HuH-7 (cell line): Measurements from ENCODE around the gene PDE6D.
"Not testable (repeated sequence)": the region's sequence is repeated elsewhere in the genome, so short reads cannot be mapped to it uniquely, and the experiment has no call there.

Experiments used
- DNase-seq: peaks from one replicate; pipeline ENCODE4 v3.0.0; 2011; ENCODE audit warnings: low spot score

PDE6D gene

DNA sequence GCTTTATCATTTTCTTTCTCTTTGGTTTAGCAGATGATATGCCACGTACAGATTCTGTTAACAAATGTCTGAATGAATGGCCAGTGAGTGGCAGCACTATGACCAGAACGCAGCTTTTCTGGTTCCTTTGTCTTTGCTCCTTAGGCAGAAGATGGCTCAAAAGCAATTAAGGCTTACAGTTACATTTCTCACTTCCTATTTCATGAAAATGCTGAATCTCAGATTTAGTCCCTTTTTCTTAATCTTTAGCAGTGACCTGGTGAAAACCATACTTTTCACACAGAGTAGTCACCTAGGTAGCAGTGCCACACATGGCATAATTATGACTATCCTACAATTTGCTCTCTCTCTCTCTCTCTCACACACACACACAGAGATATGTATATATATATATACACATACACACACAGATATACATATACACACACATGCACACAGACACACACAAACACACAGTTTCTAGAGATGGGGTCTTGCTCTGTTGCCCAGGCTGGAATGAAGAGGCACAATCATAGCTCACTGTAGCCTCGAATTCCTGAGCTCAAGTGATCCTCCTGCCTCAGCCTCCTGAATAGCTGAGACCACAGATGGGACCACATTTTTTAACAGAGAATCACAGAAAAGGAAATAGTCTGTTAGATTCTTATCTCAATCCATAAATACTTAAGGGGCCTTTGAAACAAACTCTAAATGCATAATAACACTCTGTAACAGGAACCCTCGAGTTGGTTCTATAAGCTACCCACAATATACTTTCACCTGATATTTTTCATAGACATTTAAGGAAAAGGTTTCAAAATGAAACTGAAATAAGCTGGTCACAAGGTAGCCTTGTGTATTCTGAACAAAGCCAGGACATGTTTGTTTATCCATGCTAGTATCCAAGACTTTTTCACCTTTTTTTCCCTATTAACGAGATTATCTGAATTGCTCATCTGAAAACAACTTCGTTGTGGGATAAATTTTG is 11.6 kb downstream of the PDE6D start:
- DNase-seq, result no peak

DNA sequence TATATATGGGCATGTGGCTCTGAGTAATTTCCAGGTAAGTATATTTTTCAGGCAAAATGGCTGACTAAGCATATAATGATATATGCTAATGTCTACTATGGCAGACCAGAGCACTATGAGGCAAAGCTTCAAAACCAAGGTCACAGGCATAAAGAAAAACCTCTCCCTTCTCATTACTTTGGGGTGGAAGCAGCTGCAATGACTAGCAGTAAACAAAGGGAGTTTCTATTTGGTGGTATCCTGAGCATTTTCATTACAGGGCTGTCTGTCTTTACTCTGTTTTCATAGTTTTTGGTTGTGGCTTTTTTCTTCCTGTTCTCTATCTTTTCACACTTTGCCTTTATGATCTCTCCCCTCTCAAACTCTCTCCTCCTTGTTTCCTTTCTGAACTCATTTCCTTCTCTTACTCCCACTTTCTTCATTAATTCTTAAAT is 15.6 kb downstream of the PDE6D start:
- no peak for DNase-seq

DNA sequence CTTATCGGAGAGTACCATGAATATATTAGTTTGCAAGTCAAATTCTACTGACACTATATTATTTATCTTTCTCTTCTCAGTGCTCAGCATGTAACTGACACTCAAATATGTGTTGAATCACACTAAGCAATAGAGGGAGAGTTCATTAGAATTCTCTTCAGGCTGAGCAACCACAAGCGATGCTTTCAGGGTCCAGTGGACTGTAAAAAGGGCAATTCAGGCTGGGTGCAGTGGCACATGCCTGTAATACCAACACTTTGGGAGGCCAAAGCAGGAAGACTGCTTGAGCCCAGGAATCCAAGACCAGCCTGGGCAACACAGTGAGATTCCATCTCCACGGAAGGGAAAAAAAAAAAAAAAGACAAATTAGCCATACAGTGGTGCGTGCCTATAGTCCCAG is 16.3 kb downstream of the PDE6D start:
- no peak for DNase-seq

DNA sequence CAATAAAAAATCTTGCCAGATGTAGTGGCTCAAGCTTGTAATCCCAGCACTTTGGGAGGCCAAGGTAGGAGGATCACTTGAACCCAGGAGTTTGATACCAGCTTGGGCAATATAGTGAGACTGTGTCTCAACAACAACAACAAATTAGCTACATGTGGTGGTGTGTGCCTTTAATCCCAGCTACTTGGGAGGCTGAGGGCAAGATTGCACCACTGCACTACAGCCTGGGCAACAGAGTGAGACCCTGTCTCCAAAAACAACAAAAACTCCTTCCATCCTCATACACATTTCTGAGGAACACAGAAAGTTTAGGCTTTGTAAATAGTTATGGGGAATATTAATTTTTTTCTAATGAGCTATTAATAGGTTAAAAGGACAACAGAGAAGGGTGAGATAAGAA is 17.0 kb downstream of the PDE6D start:
- DNase-seq, result no peak

DNA sequence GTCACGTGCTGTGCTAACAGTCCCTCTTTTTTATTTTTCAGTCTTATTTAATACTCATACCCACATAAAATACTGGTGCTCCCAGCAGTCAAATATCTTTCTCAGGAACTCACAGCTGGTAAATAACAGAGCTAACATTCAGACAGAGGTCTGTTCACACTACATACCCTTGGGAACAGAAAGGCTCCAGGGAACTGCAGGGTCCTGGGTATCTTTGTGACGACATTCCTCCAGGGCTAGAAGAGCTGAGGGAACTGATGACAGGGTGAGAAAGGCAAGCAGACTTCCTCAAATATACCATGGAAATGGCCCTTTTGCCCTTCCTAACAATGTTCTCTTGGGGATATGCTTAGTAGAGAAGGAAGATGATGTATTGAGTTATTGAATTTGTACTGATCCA is 19.3 kb downstream of the PDE6D start:
- DNase-seq, result no peak

DNA sequence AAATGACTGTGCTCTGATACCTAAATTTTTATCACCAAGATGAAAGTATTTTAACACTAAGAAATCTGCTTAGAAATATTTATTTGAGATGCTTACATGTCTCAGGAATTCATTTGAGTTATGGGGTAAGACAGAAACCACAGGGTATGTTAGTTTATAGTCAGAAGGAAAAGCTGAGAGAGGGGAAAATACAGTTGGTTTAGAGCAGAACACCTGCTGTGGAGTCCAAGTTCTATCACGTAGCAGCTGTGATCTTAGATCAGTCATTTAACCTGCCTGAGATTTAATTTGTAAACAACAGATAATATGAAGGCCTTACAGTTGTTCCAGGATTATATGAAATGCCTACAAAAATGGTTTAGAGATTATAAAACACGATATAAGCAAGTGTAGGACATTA is 29.0 kb downstream of the PDE6D start:
- DNase-seq, result no peak

DNA sequence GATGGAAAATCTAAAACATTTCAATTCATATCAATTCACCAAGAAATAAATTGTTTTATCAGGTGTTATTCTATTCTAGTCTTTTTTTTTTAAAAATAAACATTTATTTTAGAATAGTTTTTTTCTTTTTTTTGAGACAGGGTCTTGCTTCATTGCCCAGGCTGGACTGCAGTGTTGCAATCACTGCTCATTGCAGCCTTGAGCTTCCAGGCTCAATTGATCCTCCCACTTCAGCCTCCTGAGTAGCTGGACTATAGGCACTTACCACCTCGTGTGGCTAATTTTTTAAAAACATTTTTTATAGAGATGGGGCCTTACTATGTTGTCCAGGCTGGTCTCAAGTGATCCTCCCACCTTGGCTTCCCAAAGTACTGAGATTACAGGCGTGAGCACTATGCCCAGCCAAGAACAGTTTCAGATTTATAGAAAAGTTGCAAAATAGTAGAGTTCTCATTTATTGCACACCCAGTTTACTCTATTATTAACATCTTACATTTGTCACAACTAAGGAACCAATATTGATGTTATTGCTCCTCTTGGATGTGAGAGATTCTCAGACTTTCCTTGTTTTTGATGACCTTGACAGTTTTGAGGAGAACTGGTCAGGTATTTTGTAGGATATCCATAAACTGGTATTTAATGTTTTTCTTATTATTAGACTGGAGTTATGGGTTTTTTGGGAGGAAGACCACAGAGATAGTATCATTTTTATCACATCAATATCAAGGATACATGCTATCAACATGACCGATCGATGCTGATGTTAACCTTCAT is 29.9 kb downstream of the PDE6D start:
- no peak for DNase-seq

DNA sequence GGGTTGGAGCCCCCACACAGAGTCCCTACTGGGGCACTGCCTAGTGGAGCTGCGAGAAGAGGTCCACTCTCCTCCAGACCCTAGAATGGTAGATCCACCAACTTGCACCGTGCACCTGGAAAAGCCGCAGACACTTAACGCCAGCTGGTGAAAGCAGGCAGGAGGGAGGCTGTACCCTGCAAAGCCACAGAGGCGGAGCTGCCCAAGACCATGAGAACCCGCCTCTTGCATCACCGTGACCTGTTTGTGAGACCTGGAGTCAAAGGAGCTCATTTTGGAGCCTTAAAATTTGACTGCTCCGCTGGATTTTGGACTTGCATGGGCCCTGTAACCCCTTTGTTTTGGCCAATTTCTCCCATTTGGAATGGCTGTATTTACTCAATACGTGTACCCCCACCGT is 32.1 kb downstream of the PDE6D start:
- DNase-seq, result not testable (repeated sequence)

DNA sequence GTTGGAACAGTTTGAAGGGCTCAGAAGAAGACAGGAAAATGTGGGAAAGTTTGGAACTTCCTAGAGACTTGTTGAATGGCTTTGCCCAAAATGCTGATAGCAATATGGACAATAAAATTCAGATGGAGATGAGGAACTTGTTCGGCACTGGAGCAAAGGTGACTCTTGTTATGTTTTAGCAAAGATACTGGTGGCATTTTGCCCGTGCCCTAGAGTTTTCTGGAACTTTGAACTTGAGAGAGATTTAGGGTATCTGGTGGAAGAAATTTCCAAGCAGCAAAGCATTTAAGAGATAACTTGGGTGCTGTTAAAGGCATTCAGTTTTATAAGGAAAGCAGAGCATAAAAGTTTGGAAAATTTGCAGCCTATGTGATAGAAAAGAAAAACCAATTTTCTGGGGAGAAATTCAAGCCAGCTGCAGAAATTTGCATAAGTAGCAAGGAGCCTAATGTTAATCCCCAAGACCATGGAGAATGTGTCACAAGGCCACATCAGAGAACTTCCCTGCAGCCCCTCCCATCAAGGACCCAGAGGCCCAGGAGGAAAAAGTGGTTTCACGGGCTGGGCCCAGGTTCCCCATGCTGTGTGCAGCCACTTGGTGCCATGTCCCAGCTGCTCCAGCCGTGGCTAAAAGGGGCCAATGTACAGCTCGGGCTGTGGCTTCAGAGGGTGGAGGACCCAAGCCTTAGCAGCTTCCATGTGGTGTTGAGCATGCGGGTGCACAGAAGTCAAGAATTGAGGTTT is 32.8 kb downstream of the PDE6D start:
- not testable (repeated sequence) for DNase-seq

DNA sequence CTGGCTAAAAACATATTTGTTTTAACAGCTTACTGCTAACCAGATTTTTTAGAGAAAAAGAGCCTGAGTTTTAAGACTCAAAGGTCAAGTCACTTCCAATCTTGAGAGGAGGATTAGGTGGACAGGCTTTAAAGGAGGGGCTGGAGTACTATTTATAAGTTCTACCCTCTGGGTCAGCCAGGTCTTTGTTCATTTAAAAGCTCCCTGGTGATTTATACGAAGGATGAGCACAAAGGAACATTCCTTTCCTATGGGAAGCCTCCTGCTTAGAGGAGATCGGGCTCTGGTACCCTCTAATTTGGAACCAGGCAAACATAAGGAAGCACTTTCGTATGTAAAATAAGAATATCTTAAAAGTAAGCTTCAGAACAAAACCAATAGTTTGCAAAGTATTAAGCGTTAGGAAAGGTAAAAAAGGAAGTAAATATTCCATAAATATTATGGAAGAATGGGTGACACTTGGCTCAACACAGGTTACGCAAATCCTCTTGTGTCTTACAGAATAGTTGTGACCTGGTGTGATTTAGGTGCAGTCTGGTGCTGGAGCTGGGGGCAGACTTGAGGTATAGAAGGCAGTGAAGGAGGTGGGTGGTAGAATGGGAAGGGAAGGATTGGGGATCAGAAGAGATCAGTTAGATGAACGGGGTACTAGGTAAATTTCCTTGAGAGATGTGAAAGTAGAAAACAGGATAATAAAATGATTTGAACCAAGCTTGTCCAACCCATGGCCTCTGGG is 35.6 kb downstream of the PDE6D start:
- no peak for DNase-seq

DNA sequence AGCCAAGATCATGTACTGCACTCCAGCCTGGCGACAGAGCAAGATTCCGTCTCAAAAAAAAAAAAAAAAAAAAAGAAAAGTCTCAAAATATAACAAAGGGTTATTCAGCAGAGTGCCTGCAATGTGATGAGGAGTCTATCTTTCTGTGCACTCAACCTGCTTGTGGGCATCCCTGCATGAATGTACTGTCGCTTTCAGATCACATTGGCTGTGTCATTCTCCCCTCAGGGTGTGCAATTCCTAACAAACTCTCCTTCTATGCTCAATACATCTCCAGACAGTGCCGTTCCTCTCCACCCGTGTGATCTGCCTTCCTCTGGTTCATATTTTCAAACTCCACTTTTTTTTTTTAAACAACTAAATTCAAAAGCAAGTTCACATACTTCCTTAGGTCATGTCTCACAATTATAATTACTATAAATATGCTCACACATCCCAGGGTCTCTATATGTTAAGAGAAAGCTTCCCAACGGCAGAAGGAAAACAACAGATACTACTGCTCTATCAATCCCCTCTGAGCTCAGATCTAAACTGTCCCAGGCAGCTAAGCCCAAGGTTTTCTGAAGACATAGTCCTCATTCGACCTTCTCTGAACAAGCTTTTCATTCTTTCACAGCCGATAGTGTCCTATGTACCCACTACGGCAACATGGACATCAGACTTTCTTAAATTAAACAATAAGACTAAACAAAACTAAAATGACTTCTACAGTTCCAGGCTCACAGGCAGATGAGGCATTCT is 37.5 kb downstream of the PDE6D start:
- DNase-seq, result no peak

DNA sequence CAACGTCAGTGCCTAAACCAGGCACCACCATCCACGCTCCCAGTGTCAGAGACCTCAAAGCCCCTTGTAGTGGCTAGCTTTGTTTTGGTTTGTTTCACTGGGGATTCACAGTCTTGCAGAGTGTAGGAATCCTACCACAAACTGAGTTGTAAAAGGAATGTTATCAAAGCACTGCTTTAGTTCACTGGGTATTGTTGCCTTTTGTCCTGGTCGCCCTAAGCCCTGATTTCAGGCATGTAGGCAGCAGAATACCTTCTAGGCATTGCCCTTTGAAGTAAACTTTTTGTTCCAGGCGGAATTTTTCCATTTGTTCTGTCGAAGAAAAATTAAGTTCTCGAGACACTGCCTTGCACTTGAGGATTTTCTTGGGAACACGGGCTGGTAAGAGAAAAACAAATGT is 43.3 kb downstream of the PDE6D start:
- DNase-seq, result no peak

DNA sequence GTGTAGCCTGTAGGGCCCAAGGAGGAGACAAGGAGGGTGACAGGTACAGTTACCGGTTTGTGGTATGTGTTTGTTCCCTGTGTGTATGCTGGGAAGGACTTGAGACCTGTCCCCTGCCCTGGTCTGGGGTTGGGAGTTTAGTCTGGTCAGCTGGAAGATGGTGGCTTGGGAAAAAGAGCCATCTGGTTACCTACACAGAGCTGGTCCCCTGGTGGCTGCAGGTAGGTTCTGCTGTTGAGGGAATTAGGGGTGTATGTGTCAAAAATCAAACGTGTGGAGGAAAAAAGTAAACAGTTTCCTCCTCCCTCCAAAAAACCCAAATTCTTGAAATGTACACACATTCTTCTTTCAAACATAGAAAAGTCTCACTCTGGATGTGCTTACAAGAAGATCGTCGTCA is 48.5 kb downstream of the PDE6D start:
- DNase-seq, result no peak

DNA sequence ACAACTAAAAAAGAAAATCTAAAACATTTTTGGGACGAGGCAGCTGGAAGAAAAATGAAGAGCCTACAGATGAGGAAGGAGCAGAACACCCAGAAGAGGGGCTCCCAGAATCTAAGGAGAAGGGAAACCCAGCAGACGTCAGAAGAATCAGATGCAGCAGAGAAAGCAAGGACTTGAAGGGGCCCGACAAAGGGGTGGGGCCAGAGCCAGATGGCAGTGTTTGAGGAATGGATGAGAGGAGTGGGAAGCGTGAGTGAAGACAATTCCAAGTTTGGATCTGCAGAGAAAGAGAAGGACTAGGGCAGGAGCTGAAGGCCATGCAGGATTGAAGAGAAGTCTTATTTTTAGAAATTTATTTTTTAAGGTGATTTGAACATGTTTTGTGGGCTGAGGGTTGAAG is 53.5 kb downstream of the PDE6D start:
- no peak for DNase-seq

DNA sequence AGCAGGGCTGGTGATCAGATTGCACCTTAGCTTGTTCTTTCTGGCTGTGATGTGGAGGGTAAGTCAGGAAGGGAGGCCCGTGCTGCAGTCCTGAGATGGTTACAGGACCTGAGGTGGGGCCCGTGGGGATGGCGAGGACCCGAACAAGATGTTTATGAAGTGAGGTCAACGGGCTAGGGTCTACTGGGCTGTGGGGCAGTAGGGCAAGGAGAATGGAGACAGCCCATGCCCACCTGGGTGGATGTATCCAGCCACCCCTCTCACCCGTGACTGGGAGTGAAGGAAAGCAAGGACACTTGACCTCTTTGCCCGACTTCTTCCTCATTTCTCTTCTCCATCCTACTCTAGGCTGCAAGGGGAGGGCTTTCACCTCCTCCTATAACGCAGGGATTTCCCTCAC is 54.8 kb downstream of the PDE6D start:
- DNase-seq, result no peak

DNA sequence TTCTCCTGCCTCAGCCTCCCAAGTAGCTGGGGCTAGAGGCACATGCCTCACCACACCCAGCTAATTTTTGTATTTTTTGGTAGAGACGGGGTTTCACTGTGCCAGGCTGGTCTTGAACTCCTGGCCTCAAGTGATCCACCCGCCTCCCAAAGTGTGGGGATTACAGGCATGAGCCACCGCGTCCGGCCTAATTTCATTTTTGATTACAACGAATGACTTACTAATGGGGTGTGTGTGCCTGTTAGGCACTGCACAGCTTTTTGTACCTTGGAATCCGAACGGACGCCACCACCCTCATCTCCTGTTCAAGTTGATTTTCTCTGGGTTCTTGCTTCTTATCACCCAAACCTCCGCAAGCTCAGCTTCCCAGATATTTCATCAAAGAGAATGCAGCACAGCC is 55.6 kb downstream of the PDE6D start:
- DNase-seq, result no peak

DNA sequence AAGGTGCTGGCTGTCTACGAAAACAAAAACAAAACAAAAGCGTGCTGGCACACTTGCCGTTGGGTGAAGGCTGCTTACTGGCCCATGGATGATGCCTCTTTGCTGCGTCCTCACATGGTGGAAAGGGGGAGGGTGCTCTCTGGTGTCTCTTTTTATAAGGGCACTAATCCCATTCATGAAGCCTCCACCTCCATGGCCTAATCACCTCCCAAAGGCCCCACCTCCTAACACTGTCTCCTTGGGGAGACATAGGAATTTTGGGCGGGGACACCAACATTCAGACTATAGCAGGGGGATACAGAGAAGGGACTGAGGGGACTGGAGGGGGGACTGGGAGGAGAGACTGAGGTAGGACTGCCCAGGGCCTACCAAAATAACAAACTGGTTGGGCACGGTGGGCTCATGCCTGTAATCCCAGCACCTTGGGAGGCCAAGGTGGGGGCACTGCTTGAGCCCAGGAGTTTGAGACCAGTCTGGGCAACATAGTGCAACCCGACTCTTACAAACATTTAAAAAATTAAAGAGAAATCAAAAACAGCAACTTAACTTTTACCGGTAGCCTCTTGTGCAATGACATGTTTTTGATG is 58.3 kb downstream of the PDE6D start:
- no peak for DNase-seq

DNA sequence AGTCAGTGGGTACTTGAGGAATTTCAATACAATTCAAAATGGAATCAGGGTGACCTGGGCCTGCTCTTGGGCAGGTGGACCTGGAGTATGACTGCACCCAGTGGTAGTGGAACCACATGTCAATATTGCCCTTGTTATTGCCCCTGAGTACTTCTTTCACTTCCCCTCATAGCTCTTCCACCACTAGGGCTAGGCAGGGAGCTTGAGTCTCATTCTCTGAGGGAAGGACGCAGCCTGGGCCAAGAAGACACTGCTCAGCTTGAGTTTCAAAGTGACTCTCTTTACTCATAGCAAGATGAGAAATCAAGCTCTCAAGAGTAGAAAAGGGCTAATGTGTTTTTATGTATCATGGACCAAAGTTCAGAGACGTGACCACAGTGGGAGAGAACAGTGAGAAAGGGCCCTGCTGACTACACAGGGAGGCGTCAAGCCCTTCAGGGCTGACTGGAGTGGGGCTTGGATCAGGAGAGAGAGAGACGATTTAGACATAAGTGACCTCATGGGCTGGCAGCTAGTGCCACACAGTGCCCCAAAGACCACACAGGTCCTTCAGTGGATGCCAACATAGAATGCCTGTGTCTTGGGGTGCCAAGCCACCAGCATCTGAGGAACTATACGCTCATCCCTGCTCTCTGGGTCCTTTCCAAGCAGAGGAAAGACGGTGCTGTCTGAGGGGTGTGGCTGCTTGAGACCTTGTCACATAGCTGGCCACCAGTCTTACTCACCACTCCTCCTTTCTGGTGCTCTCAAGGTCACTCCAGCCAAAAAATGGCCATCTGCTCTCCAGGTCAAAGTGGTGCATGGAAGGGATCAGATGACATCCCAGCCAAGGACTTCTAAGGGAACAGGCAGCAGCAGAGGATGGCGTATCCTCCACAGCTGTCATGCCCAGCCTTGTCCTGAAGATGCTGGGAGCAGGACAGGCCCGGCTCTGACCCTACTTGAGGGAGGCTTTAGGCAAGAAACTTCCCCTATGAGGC is 59.8 kb downstream of the PDE6D start:
- no peak for DNase-seq

DNA sequence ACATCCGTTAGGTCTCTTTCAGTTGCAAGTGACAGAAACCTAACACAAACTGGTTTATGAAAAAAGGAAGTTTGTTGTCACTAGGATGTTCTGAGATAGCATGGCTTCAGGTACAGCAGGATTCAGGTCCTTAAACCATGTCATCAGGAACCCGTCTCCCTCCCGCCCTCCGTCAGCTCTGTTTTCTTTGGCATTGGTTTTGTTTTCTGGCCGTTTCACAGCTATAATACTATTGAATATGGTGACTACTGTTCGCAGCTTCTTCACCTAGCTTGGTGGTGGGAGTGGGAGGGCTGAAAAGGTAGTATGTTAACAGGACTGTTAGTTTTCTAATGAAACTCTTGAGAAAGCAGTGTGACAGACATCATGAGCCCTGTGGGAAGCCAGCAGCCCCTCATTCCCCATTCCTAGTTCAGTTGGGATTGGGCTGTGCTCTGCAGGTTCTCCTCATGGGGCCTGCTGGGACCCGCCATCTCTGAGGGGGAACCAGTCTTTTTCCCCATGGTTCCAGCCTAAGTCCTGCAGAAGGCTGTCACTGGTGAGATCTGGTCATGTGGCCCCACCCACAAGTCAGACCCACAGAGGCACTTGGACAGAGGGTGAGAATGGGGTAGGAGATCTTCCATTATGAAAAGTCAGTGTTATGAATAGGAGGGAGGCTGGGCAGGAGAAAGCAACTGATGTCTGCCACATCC is 60.6 kb downstream of the PDE6D start:
- no peak for DNase-seq
